HEK293 (cell line): Measurements from ENCODE around the gene CD3G.

Experiments
- CTCF ChIP-seq: fragments of 450-650 bp; formaldehyde crosslinking; IDR thresholded peaks from 2 replicates; pipeline ENCODE4 v1.5.1; 2016; ENCODE audit warnings: missing biosample characterization, missing genetic modification characterization
- ZSCAN16 ChIP-seq: fragments of 450-650 bp; formaldehyde crosslinking; IDR thresholded peaks from 2 replicates; pipeline ENCODE4 v1.5.1; 2016; ENCODE audit warnings: missing biosample characterization, missing genetic modification characterization

- no peak for TF ChIP-seq ZSCAN16 (tag by site-specific recombination)
- TF ChIP-seq CTCF = no peak
Observed at GRCh38 chr11:118321386-118322082, 22.6 kb upstream of the CD3G start.
